ENCODE results near the gene SULT2A1. TPM values are rescaled to one million over a fixed set of nuclear protein-coding genes. Genes with fewer than 3 reads are reported as not detected.
"Not testable (repeated sequence)": the region's sequence is repeated elsewhere in the genome, so short reads cannot be mapped to it uniquely, and the experiment has no call there.

The SULT2A1 gene
- total RNA-seq, 1 donor = not detected

- DNase-seq (ENCODE audit: low read depth in 2 of 3, low spot score in 2 of 3) = no peak
Observed at GRCh38 chr19:47861630-47862029, 24.5 kb downstream of the SULT2A1 start.

- DNase-seq (ENCODE audit: low read depth in 2 of 3, low spot score in 2 of 3) = no peak
Observed at GRCh38 chr19:47860602-47861297, 25.4 kb downstream of the SULT2A1 start.

DNA sequence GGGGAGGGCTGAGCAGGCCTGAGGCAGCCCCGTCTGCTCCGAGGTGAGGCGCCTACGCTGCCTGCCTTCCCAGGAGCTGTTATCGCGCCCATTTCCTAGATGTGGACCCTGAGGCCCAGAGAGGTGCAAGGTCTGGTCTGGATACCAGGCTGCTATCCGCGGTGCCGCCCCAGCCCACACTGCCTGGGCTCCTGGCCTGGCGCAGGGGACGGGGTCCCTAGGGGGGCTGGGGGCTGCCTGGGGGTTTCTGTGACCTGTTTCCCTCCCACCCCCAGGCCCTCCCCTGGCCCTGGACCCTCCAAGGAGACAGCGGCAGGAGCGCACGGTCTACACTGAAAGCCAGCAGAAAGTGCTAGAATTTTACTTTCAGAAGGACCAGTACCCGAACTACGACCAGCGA is 26.3 kb downstream of the SULT2A1 start:
- DNase-seq (ENCODE audit: low read depth in 2 of 3, low spot score in 2 of 3) = not testable (repeated sequence)

DNA sequence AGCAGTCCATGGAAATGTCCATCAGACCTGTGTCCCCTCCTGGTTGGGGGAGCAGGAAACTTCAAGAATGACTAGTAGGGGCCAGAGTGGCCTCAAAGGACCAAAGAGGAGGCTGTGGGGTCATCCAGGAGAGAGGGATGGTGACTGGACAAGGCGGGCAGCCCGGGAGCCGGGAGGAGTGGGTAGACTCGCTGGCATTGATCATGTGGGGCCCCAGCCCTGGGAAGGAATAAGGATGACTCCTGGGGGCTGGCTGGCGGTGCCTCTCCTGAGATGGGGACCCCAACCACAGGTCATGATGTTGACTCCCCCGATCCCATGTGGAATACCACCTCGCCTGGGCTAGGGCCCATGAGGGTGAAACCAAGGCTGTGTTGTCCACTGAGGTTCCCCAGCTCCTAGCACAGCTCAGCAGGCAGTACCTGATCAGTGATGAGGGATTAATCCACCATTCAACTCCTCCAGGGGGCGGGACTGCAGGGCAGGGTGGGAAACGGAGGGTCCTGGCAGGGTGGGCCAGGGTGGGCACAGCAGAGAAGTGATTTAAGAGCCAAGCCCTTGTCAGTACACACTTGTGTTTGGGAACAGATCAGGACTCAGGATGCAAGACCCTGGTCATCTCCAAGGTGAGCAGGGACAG is 27.3 kb downstream of the SULT2A1 start, which contains the start of gene TPRX2:
Gene TPRX2, plus strand, starts transcription at position 590 of the 640 bp plus-strand sequence. Its CDS starts 12 bp downstream, at position 602.
- not testable (repeated sequence) for DNase-seq (ENCODE audit: low read depth in 2 of 3, low spot score in 2 of 3)

GRCh38 chr19:47858231-47858630 is 27.9 kb downstream of the SULT2A1 start:
- not testable (repeated sequence) for DNase-seq (ENCODE audit: low read depth in 2 of 3, low spot score in 2 of 3)

GRCh38 chr19:47854459-47854858 is 31.7 kb downstream of the SULT2A1 start:
- no peak for DNase-seq (ENCODE audit: low read depth in 2 of 3, low spot score in 2 of 3)

DNA sequence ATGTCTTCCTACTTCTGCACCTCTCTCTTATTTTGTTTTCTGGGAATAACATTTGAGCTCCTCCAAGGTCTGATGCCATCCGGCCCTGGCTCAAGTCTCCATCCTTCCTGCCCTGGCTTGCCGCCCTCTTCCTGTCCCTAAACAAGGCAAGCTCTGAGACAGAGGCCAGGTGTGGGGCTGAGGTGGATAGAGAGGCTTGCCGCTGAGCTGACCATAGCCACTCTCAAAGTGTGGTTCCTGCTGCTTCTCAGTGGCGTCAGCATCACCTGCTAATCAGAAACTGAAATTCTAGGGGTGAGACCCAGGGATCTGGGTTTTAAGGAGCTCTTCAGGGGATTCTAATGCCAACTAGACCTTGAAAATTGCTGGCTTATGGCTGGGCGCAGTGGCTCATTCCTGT is 33.1 kb downstream of the SULT2A1 start:
- DNase-seq (ENCODE audit: low read depth in 2 of 3, low spot score in 2 of 3) = no peak

GRCh38 chr19:47848823-47849473 is 37.2 kb downstream of the SULT2A1 start:
- peak in 2 of 3 donors; percentile 36 to 49 for DNase-seq (ENCODE audit: low read depth in 2 of 3, low spot score in 2 of 3)

DNA sequence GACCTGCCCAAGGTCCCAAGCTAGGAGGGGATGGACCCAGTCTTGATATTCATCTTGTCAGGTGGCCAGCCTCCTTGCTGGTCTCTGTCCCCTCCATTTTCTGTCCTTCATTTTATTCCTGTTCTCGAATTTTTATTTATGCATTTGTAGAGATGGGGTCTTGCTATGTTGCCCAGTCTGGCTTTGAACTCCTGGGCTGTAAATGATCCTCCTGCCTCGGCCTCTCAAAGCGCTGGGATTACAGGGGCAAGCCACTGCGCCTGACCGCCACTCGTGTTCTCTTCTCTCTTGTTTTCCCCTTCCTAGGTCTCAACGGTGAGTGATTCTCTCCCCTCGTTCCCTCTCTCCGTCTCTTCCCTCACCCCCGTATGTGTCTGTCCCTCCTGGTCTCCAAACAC is 37.7 kb downstream of the SULT2A1 start:
- no peak for DNase-seq (ENCODE audit: low read depth in 2 of 3, low spot score in 2 of 3)

DNA sequence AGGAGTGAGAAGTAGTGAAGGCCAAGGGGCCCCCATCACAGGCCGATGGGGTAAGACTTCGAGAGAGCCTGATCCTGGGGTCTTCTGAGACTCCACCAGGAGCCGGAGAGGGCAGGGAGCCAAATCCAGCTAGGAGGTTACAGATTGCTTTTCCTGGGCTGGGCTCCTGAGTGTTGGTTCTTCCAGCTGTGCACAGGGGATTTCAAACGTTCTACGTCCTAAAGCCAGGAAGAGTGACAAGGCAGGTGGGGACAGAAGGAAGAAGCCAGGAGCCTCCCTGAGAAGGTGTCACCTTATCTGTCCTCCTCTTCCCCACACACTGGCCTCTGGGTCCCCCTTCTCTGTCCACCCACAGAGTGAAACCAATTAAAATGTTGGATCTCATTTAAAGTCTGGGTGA is 43.2 kb downstream of the SULT2A1 start:
- DNase-seq (ENCODE audit: low read depth in 2 of 3, low spot score in 2 of 3) = no peak

DNA sequence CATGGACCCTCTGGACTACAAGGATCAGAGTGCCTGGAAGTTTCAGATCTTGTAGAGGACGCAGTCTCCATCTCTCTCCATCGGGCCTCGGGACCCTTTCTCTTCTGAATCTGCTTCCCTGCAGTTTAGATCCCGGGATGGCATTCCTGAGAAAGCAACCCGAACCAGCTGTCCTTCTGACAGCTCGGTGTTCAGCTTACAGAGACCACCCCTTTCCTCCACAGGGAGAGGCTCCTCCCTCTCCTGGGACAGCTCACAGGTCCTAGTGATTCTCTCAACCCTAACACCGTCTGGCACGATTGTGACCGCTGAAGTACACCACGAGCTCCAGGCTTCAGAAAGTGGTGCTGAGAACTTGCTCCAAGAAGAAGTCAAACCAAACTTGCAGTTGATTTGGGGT is 46.2 kb downstream of the SULT2A1 start:
- no peak for DNase-seq (ENCODE audit: low read depth in 2 of 3, low spot score in 2 of 3)

DNA sequence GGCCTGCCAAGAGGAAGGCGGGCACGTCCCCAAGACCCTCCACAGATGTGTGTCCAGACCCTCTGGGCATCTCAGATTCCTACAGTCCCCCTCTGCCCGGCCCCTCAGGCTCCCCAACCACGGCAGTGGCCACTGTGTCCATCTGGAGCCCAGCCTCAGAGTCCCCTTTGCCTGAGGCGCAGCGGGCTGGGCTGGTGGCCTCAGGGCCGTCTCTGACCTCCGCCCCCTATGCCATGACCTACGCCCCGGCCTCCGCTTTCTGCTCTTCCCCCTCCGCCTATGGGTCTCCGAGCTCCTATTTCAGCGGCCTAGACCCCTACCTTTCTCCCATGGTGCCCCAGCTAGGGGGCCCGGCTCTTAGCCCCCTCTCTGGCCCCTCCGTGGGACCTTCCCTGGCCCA is 46.7 kb downstream of the SULT2A1 start:
- DNase-seq (ENCODE audit: low read depth in 2 of 3, low spot score in 2 of 3) = no peak

DNA sequence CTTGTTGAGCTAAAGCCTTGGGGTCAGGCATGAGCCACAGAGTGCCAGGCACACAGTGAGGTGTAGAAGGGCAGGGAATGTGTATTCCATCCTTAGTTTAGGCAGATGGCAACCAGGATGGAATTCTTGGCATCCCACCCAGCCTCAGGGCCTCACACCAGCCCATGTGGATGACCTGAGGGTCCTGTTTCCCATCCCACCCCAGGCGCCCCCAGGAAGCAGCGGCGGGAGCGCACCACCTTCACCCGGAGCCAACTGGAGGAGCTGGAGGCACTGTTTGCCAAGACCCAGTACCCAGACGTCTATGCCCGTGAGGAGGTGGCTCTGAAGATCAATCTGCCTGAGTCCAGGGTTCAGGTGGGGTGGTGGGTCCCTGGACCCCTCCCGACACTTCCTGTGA is 50.1 kb downstream of the SULT2A1 start:
- no peak for DNase-seq (ENCODE audit: low read depth in 2 of 3, low spot score in 2 of 3)

DNA sequence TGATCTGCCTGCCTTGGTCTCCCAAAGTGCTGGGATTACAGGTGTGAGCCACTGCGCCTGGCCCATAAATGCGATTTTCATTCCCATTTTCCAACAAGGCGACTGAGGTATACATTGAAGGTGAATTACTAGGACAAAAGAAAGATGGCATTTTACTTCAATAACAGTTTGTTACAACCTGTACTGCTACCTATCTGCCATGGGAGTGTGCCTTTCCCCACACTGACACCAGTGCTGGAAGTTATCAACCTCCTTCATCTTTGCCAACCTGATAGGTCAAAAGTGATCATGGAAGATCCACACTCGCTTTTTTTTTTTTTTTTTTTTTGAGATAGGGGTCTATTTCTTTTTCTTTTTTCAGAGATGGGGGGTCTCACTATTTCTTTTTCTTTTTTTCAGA is 53.4 kb downstream of the SULT2A1 start:
- no peak for DNase-seq (ENCODE audit: low read depth in 2 of 3, low spot score in 2 of 3)

GRCh38 chr19:47826800-47827199 is 59.3 kb downstream of the SULT2A1 start:
- no peak for DNase-seq (ENCODE audit: low read depth in 2 of 3, low spot score in 2 of 3)

DNA sequence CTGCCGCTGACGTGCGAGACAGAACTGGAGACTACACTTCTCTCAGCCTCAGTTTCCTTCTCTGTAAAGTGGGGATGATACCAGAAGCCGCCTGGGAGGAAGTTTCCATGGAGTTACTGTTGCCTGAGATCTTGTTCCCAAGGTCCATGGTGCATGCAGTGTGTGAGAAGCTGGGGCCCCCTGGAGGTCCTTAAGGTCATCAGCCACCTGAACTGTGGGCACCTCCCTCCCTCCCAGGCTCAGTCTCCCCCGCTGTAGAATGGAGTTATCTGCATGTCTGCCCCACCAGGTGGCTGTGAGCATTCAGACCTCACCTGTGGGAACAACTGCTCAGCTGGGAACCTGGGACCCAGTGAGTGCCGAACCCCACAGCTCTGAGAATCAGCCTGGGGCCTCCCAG is 61.7 kb downstream of the SULT2A1 start:
- no peak for DNase-seq (ENCODE audit: low read depth in 2 of 3, low spot score in 2 of 3)

- no peak for DNase-seq (ENCODE audit: low read depth in 2 of 3, low spot score in 2 of 3)
Observed at GRCh38 chr19:47821460-47822020, 64.6 kb downstream of the SULT2A1 start, which contains the start of gene CRX. Gene CRX (plus strand): TSS chr19:47821937. CDS start chr19:47834444, 12,507 bp downstream.
